Esophagus (tissue), 2 donors: ENCODE measurements around the gene GPR6. TPM values are rescaled to one million over a fixed set of nuclear protein-coding genes. Genes with fewer than 3 reads are reported as not detected.

Experiments
- H3K27ac ChIP-seq, 2 donors: one replicate each; pipeline ENCODE4 v1.5.1; 2013; ENCODE audit warnings: low read depth in 2 of 2, mild to moderate bottlenecking in 2 of 2, inconsistent platforms in 1 of 2, low read length in 1 of 2, moderate library complexity in 1 of 2
- H3K27me3 ChIP-seq, 2 donors: one replicate each; pipeline ENCODE4 v1.6.1; 2013; ENCODE audit warnings: low read length in 2 of 2, control low read depth in 1 of 2, mild to moderate bottlenecking in 1 of 2; ENCODE audit not compliant: insufficient read depth in 2 of 2, control insufficient read depth in 1 of 2
- H3K36me3 ChIP-seq, 2 donors: one replicate each; pipeline ENCODE4 v1.6.1; 2013; ENCODE audit warnings: low read length in 1 of 2; ENCODE audit not compliant: control insufficient read depth in 2 of 2, insufficient read depth in 2 of 2
- H3K4me1 ChIP-seq, 2 donors: one replicate each; pipeline ENCODE4 v1.6.1; 2013; ENCODE audit warnings: low read length in 1 of 2; ENCODE audit not compliant: control insufficient read depth in 2 of 2, insufficient read depth in 2 of 2
- H3K4me3 ChIP-seq, 2 donors: one replicate each; pipeline ENCODE4 v1.5.1; 2013; ENCODE audit warnings: low read length in 2 of 2, mild to moderate bottlenecking in 2 of 2, low read depth in 1 of 2, moderate library complexity in 1 of 2
- H3K9me3 ChIP-seq, 2 donors: one replicate each; pipeline ENCODE4 v1.6.1; 2013; ENCODE audit warnings: mild to moderate bottlenecking in 2 of 2, low read depth in 1 of 2, low read length in 1 of 2, moderate library complexity in 1 of 2; ENCODE audit not compliant: control insufficient read depth in 2 of 2, insufficient read depth in 1 of 2
- WGBS, 2 donors: extraction: QIAGEN DNeasy Blood & Tissue Kit; methylation state at CpG; one replicate each; pipeline ENCODE4 v1.1.7; 2013; 5-methylcytosine and 5-hydroxymethylcytosine counted together
- polyA plus RNA-seq, 2 donors: library from polyadenylated mRNA; stranded (reverse); fragments of 200-250 nt; gene quantifications; one replicate each; pipeline ENCODE4 v1.2.3, GENCODE V29; 2013
- donor health status: healthy with polysubstance abuse.
- donor health status: Bipolar disorder and iron deficiency.

GPR6 gene
- polyA plus RNA-seq, 2 donors, result not detected

DNA sequence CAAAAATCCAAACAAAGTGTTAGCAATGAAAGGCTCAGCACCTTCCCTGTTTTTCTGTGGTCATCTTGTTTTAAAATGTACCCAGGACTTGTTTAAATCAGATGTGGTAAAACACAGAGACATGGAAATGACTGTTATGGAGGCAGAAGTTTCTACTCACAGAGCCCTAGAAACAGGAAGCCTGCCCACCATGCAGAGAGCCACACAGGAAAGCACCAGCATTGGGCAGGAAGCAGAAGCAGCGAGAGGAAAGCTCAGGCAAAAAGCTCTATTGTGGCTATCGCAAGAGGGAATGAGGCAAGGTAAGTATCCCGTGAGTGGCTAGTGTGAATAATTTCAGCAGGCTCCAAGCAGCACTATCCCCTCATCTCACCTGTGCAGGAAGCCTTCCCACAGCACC, 42.8 kb downstream of the GPR6 start:
- Histone ChIP-seq H3K27me3 (no peaks in the 10 kb centered on the region), H3K36me3 (no peaks in the 10 kb centered on the region), H3K4me1 (no peaks in the 10 kb centered on the region), H3K9me3 (no peaks in the 10 kb centered on the region), H3K4me3 (no peak overlapping the region), H3K27ac (no peak overlapping the region)
- WGBS, 2 donors, result 45 to 70% methylated on average over 3 of the region's 3 CpGs

DNA sequence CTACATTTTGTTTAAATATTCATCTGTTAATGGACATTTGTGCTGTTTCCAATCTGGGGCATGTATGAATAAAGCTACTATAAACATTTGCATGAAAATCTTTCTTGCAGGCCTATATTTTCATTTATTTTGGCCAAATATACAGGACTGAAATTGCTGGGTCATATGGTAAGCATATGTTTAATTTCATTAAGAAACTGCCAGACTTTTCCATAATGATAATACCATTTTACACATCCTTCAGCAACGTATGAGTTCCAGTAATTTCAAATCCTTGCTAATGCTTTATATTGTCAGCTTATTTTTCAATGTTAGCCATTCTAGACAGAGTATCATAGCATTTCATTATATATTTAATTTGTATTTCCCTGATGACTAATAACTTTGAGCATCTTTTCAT, 51.0 kb downstream of the GPR6 start:
- H3K27me3 ChIP-seq, result no peaks in the 10 kb centered on the region
- WGBS, 2 donors, result 53 to 69% methylated on average over 1 of the region's 1 CpG
- no peaks in the 10 kb centered on the region for H3K9me3 ChIP-seq
- no peaks in the 10 kb centered on the region for H3K4me1 ChIP-seq
- no peak overlapping the region for H3K27ac ChIP-seq
- no peak overlapping the region for H3K4me3 ChIP-seq
- H3K36me3 ChIP-seq, result no peaks in the 10 kb centered on the region

Other genes with a start within 250 kb of the GPR6 start
- gene WASF1, start 201.4 kb downstream of the GPR6 start, polyA plus RNA-seq, result 1 to 10 TPM; 7.2 to 7.7 TPM
- 1 to 10 TPM; 3.7 to 6.1 TPM for gene CDC40, start 202.1 kb downstream of the GPR6 start, polyA plus RNA-seq